T-helper 17 cell (primary cell): ENCODE measurements around the gene KLF5. TPM values are rescaled to one million over a fixed set of nuclear protein-coding genes. Genes with fewer than 3 reads are reported as not detected.

Source experiments
- ATAC-seq: fragments of 150-1000 bp; cut with Tn5 transposase; 2 replicates; pipeline ENCODE4 v1.10.0; 2021; ENCODE audit warnings: mild to moderate bottlenecking, moderate library complexity
- DNase-seq, 3 donors: peaks; one replicate each; pipeline versions ENCODE4 v3.0.0 to v3.0.0-alpha.2; 2020 to 2021
- H3K9me3 ChIP-seq: one replicate; pipeline ENCODE4 v1.7.0; 2013; ENCODE audit warnings: low read length, mild to moderate bottlenecking; ENCODE audit not compliant: control insufficient read depth, poor library complexity, severe bottlenecking
- H3K27ac Mint-ChIP-seq: one replicate; pipeline ENCODE4 v1.8.0; 2022; ENCODE audit warnings: mild to moderate bottlenecking, moderate library complexity, mixed read lengths
- H3K27me3 Mint-ChIP-seq: one replicate; pipeline ENCODE4 v1.8.0; 2022; ENCODE audit warnings: mixed read lengths
- H3K36me3 Mint-ChIP-seq: one replicate; pipeline ENCODE4 v1.8.0; 2022; ENCODE audit warnings: low read depth, mixed read lengths
- H3K4me1 Mint-ChIP-seq: one replicate; pipeline ENCODE4 v1.8.0; 2022; ENCODE audit warnings: mild to moderate bottlenecking, mixed read lengths
- H3K4me3 Mint-ChIP-seq: one replicate; pipeline ENCODE4 v1.8.0; 2022; ENCODE audit warnings: mild to moderate bottlenecking, moderate library complexity, mixed read lengths
- total RNA-seq, 4 donors: library from RNA in 2 of 4; stranded (reverse) in 2 of 4; gene quantifications; one replicate each; pipeline ENCODE4 v1.2.3 and lab custom pipeline; 2022 to 2026

Gene KLF5
- total RNA-seq, 2 donors from 2014 or later = 3.1 to 3.7 TPM

- H3K27ac Mint-ChIP-seq = no peak overlapping the region
- no peaks in the 10 kb centered on the region for H3K4me1 Mint-ChIP-seq
- no peaks in the 10 kb centered on the region for H3K36me3 Mint-ChIP-seq
- H3K9me3 ChIP-seq = no peaks in the 10 kb centered on the region
- H3K4me3 Mint-ChIP-seq = no peak overlapping the region
- DNase-seq (no peak), ATAC-seq (no peak)
- peaks cover 13% of the 10 kb centered on the region for H3K27me3 Mint-ChIP-seq
These were observed 47.8 kb downstream of the KLF5 start for GRCh38 chr13:73106513-73107178.

GRCh38 chr13:73107481-73107880 is 48.7 kb downstream of the KLF5 start:
- DNase-seq = no peak
- no peak overlapping the region for H3K27ac Mint-ChIP-seq

GRCh38 chr13:73107970-73108369 is 49.2 kb downstream of the KLF5 start:
- no peak for ATAC-seq
- Mint-ChIP-seq H3K36me3 (no peaks in the 10 kb centered on the region), H3K4me3 (no peak overlapping the region), H3K27me3 (peaks cover 13% of the 10 kb centered on the region), H3K4me1 (no peaks in the 10 kb centered on the region), H3K27ac (no peak overlapping the region)
- no peak for DNase-seq
- H3K9me3 ChIP-seq = no peaks in the 10 kb centered on the region

More at GRCh38 chr13:73107481-73107880, 48.7 kb downstream of the KLF5 start:
- Mint-ChIP-seq H3K36me3 (no peaks in the 10 kb centered on the region), H3K4me3 (no peak overlapping the region), H3K4me1 (no peaks in the 10 kb centered on the region), H3K27me3 (peaks cover 13% of the 10 kb centered on the region)
- ATAC-seq = no peak
- no peaks in the 10 kb centered on the region for H3K9me3 ChIP-seq

DNA sequence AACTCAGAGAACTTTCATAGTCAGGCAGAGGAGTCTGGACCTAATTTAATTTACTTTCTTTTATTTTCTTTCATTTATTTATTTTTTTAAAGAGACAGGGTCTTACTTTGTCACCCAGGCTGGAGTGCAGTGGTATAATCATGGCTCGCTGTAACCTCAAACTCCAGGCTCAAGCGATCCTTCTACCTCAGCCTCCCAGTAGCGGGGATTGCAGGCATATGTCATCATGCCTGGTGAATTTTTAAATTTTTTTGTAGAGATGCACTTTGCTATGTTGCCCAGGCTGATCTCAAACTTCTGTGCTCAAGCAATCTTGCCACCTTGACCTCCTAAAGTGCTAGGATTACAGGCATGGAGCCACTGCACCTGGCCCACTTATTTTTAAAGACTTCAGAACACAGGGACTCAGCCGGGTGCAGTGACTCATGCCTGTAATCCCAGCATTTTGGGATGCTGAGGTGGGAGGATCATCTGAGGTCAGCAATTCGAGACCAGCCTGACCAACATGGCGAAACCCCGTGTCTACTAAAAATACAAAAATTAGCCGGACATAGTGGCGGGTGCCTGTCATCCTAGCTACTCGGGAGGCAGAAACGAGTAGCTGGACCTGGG is 50.6 kb downstream of the KLF5 start:
- H3K27ac Mint-ChIP-seq = no peak overlapping the region
- no peaks in the 10 kb centered on the region for H3K4me1 Mint-ChIP-seq
- H3K36me3 Mint-ChIP-seq = peaks cover under 1% of the 10 kb centered on the region
- ATAC-seq = no peak
- DNase-seq = no peak
- H3K4me3 Mint-ChIP-seq = no peak overlapping the region
- peaks cover 9% of the 10 kb centered on the region for H3K27me3 Mint-ChIP-seq
- no peaks in the 10 kb centered on the region for H3K9me3 ChIP-seq

DNA sequence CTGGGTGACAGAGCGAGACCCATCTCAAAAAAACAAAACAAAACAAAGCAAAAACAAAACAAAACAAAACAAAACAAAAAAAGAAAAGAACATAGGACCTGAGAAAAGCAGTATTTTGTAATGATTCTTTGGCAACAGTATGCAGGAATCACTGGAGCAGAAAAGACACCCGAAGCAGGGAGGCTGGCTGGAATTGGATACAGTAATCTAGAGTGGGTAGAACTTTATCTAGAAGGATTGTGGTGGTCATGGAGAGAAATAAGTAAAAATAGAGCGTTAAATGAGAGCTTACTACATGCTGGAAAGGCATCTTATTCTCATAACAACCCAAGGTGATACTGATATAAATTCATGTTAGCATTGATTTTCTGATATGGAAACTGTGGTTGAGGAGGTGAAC is 51.2 kb downstream of the KLF5 start:
- DNase-seq (no peak), ATAC-seq (no peak)
- Mint-ChIP-seq H3K4me3 (no peak overlapping the region), H3K36me3 (peaks cover 2% of the 10 kb centered on the region), H3K4me1 (no peaks in the 10 kb centered on the region), H3K27ac (no peak overlapping the region), H3K27me3 (peaks cover 11% of the 10 kb centered on the region)
- H3K9me3 ChIP-seq = no peaks in the 10 kb centered on the region

DNA sequence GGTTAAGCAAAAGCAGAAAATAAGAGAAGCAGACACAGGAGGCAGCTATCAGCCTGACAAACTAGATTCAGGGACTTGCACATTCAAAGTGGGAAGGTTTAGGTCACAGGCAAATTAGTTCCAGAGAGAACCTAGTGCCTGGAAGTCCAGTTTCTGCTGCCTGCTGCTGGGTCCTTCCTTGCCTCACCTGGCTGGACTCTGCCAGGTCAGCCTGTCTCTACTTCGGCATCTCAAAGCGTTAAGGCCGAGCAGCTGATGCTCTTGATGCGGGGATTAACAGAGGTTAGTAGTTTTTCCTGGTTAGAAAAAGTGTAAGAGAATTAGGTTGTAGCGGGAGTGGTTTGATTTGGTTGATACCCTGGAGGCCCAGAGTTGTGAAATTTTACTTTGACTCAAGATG is 52.0 kb downstream of the KLF5 start:
- H3K27ac Mint-ChIP-seq = no peak overlapping the region
- DNase-seq = no peak
- no peaks in the 10 kb centered on the region for H3K9me3 ChIP-seq
- peaks cover 2% of the 10 kb centered on the region for H3K36me3 Mint-ChIP-seq
- peaks cover 11% of the 10 kb centered on the region for H3K27me3 Mint-ChIP-seq
- ATAC-seq = no peak
- no peaks in the 10 kb centered on the region for H3K4me1 Mint-ChIP-seq
- H3K4me3 Mint-ChIP-seq = no peak overlapping the region

DNA sequence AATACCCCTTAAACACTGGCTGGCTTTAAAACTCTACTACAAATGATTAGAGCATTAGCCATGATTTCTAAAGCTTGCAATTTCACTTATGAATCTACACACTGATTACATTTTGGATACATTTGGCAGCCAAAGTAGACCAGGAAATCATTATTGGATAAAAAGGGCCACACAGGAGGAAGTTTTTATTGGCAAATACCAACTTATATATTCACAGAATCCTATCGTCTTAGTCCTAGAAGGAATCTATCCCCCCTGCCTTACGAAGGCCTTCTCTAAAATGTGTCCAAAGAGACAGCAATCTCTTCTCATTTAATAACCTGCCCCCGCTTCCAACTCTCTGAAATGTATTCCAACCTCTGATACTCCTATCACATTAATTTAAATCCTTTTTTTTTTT is 52.5 kb downstream of the KLF5 start:
- Mint-ChIP-seq H3K27ac (no peak overlapping the region), H3K4me3 (no peak overlapping the region), H3K36me3 (peaks cover 2% of the 10 kb centered on the region), H3K4me1 (no peaks in the 10 kb centered on the region), H3K27me3 (peaks cover 11% of the 10 kb centered on the region)
- DNase-seq (no peak), ATAC-seq (no peak)
- no peaks in the 10 kb centered on the region for H3K9me3 ChIP-seq

- no peaks in the 10 kb centered on the region for H3K9me3 ChIP-seq
- Mint-ChIP-seq H3K27ac (no peak overlapping the region), H3K36me3 (no peaks in the 10 kb centered on the region), H3K27me3 (peaks cover 2% of the 10 kb centered on the region), H3K4me3 (no peak overlapping the region), H3K4me1 (no peaks in the 10 kb centered on the region)
- ATAC-seq = no peak
- DNase-seq = no peak
These were observed 60.8 kb downstream of the KLF5 start for GRCh38 chr13:73119612-73120011.
